ENCODE results near the gene ARV1. TPM values are rescaled to one million over a fixed set of nuclear protein-coding genes. Genes with fewer than 3 reads are reported as not detected.
"Not testable (repeated sequence)": the region's sequence is repeated elsewhere in the genome, so short reads cannot be mapped to it uniquely, and the experiment has no call there.

Gene ARV1
- total and polyA plus RNA-seq, 10 of the 15 experiments (the other 5 are each of a cell fraction or from before 2014, with no cell fraction given): 23.2 to 55.1 (median 35.6) TPM

DNA sequence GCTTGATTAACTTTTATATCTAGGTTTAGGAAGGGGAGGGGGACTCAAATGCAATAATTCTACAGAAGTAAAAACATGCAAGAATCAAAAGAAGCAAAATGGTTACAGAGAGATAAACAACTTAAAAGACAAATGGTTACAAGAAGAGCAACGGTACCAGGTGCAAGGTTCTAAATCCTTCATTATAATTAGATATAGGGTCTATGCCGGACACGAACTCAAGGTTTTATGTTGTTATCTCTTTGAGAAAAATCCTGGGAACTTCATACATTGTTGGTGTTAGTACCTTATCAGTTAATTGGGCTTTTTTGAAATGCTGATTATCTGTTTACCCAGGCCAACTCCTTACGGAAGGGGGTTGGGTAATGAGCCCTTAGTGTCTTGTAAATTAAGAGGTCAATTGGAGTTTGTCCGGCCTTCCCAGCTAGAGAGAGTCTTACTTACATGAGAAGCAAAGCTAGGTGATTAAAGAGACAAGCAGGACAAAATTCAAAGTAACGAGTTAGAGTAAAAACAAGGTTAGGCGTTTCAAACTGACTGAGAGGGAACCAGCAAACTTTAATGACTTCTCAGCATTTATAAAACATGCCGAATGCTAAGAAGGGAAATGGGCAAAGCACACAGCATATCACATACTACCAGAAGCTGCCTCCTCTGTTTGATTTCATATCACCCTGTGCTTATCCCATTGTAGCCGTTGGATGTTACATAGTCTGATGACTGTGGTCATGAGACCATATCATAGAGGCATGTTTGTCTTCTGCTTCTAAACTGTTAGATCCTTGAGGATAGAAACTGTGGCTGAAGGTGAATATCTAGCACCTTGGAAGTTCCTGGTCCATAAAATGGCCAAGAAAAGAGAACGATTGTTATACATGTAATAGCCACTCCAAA lies 6.0 kb downstream of the ARV1 start:
- 88% methylated on average over 10 of the region's 10 CpGs for WGBS (ENCODE audit: insufficient coverage, insufficient replicate concordance, low lambda C conversion rate, missing lambda C conversion rate)
- H3K36me3 ChIP-seq (ENCODE audit: control insufficient read depth in 2 of 2, insufficient read depth in 2 of 2, low read length in 1 of 2); H3K4me3 ChIP-seq; H3K27ac ChIP-seq (ENCODE audit: control insufficient read depth, insufficient read depth); H3K4me1 ChIP-seq (ENCODE audit: control insufficient read depth, insufficient read depth, low read length); BruUV-seq (replicated peaks); RAD21 ChIA-PET (ENCODE audit: unreplicated experiment); H4K20me1 ChIP-seq (ENCODE audit: control insufficient read depth, insufficient read depth); in situ Hi-C loops (cut with MboI); SMC1A ChIA-PET (ENCODE audit: uncharacterized antibody, unreplicated experiment); H2AFZ ChIP-seq (ENCODE audit: control insufficient read depth, low read depth, low read length); intact Hi-C loops (cut with micrococcal nuclease; ENCODE audit: unreplicated experiment); H3K9ac ChIP-seq (ENCODE audit: control insufficient read depth, insufficient read depth, low read length); H3K9me3 ChIP-seq (replicated peaks; ENCODE audit: control insufficient read depth, insufficient read depth, low read length); ATAC-seq; H3K4me2 ChIP-seq (ENCODE audit: control insufficient read depth, insufficient read depth); POLR2A ChIA-PET; DNase-seq (ENCODE audit: low read depth, low spot score); FAIRE-seq; H3K27me3 ChIP-seq (replicated peaks in 1 of 2; ENCODE audit: control insufficient read depth in 2 of 2, insufficient read depth in 2 of 2, low read length in 1 of 2): not testable (repeated sequence)
- CTCF ChIA-PET: interaction anchor here (0.7 kb wide), 1 partner anchor 53 kb away, joined by 3 read pairs; no protein-coding TSS in a partner anchor
- H3K79me2 ChIP-seq (ENCODE audit: control insufficient read depth, insufficient read depth, low read length): peaks cover 13% of the 10 kb centered on the region

DNA sequence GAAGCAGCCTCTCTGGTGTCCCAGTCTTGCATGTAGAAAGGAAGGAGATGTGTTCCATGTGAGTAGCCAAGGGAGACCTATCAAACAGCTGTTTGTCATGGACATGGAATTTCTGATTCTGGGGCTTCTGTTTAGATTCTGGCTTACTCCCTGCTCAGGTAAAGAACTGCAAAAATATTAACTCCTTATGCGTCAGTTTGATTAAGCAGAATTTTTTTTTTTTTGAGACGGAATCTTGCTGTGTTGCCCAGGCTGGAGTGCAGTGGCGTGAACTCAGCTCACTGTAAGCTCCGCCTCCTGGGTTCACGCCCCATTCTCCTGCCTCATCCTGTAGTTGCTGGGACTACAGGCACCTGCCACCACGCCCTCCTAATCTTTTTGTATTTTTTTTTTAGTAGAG lies 6.8 kb downstream of the ARV1 start:
- ChIA-PET RAD21 (ENCODE audit: unreplicated experiment) (no interaction called here), CTCF (no interaction called here), SMC1A (ENCODE audit: uncharacterized antibody, unreplicated experiment) (no interaction called here), POLR2A (interaction anchor here (0.6 kb wide), 1 partner anchor 114 kb away, joined by 3 read pairs; no protein-coding TSS in a partner anchor)
- Histone ChIP-seq H3K9ac (ENCODE audit: control insufficient read depth, insufficient read depth, low read length) (no peak overlapping the region), H3K27ac (ENCODE audit: control insufficient read depth, insufficient read depth) (no peak overlapping the region), H3K4me2 (ENCODE audit: control insufficient read depth, insufficient read depth) (no peak overlapping the region), H2AFZ (ENCODE audit: control insufficient read depth, low read depth, low read length) (no peak overlapping the region), H3K79me2 (ENCODE audit: control insufficient read depth, insufficient read depth, low read length) (peaks cover 7% of the 10 kb centered on the region), H3K27me3 (replicated peaks in 1 of 2; ENCODE audit: control insufficient read depth in 2 of 2, insufficient read depth in 2 of 2, low read length in 1 of 2) (no peaks in the 10 kb centered on the region), H3K36me3 (ENCODE audit: control insufficient read depth in 2 of 2, insufficient read depth in 2 of 2, low read length in 1 of 2) (no peaks in the 10 kb centered on the region), H3K4me3 (no peak overlapping the region), H4K20me1 (ENCODE audit: control insufficient read depth, insufficient read depth) (no peaks in the 10 kb centered on the region), H3K9me3 (replicated peaks; ENCODE audit: control insufficient read depth, insufficient read depth, low read length) (no peaks in the 10 kb centered on the region), H3K4me1 (ENCODE audit: control insufficient read depth, insufficient read depth, low read length) (0 out of 2 replicates have a peak, but pooled peaks cover 1% of the 10 kb centered on the region)
- intact Hi-C loops (cut with micrococcal nuclease; ENCODE audit: unreplicated experiment): no loop called here
- ATAC-seq (no peak), DNase-seq (ENCODE audit: low read depth, low spot score) (no peak), FAIRE-seq (no peak)
- BruUV-seq (replicated peaks): no TSS peak
- 99% methylated on average over 6 of the region's 6 CpGs for WGBS (ENCODE audit: insufficient coverage, insufficient replicate concordance, low lambda C conversion rate, missing lambda C conversion rate)
- in situ Hi-C loops (cut with MboI): no loop called here
- TF ChIP-seq LARP7 (IDR thresholded peaks at IDR 0.05): no peak
- no peak for TF ChIP-seq BCL11A (IDR thresholded peaks at IDR 0.05; ENCODE audit: low read depth, low read length)
- TF ChIP-seq ZBTB40 (IDR thresholded peaks at IDR 0.05; ENCODE audit: borderline replicate concordance): no peak
- TF ChIP-seq NFYB (IDR thresholded peaks at IDR 0.05; ENCODE audit: insufficient read depth, low read depth, low read length): no peak
- TF ChIP-seq ZSCAN29 (IDR thresholded peaks at IDR 0.05): no peak
- TF ChIP-seq TCF7 (IDR thresholded peaks at IDR 0.05; ENCODE audit: borderline replicate concordance): no peak
- no peak for TF ChIP-seq BCL3 (IDR thresholded peaks at IDR 0.05; ENCODE audit: borderline replicate concordance, insufficient read depth, low read depth, low read length, poor library complexity, severe bottlenecking)
